Muscle layer of colon (tissue), 2 donors: ENCODE measurements around the gene NLRP5.
"Not testable (repeated sequence)": the region's sequence is repeated elsewhere in the genome, so short reads cannot be mapped to it uniquely, and the experiment has no call there.

Experiments used
- H3K27ac ChIP-seq: one replicate; pipeline ENCODE4 v1.7.0; 2013; ENCODE audit warnings: low read depth, mild to moderate bottlenecking, low read length, moderate library complexity
- H3K27me3 ChIP-seq, 2 donors: one replicate each; pipeline ENCODE4 v1.7.0; 2013; ENCODE audit warnings: low read length in 2 of 2, mild to moderate bottlenecking in 2 of 2; ENCODE audit not compliant: insufficient read depth in 2 of 2, control insufficient read depth in 1 of 2
- H3K36me3 ChIP-seq: one replicate; pipeline ENCODE4 v1.7.0; 2013; ENCODE audit warnings: mild to moderate bottlenecking, low read length; ENCODE audit not compliant: insufficient read depth
- H3K4me1 ChIP-seq: one replicate; pipeline ENCODE4 v1.7.0; 2013; ENCODE audit warnings: mild to moderate bottlenecking, low read length; ENCODE audit not compliant: insufficient read depth
- H3K4me3 ChIP-seq, 2 donors: one replicate each; pipeline ENCODE4 v1.7.0; 2013; ENCODE audit warnings: low read length in 2 of 2, low read depth in 1 of 2, mild to moderate bottlenecking in 1 of 2, moderate library complexity in 1 of 2
- H3K9ac ChIP-seq: one replicate; pipeline ENCODE4 v1.7.0; 2013; ENCODE audit warnings: low read length
- H3K9me3 ChIP-seq: one replicate; pipeline ENCODE4 v1.7.0; 2013; ENCODE audit warnings: mild to moderate bottlenecking, low read length
- donor health status: abdominal sarcoma.
- donor health status: Adenocarcinoma of cecum.

The NLRP5 gene

DNA sequence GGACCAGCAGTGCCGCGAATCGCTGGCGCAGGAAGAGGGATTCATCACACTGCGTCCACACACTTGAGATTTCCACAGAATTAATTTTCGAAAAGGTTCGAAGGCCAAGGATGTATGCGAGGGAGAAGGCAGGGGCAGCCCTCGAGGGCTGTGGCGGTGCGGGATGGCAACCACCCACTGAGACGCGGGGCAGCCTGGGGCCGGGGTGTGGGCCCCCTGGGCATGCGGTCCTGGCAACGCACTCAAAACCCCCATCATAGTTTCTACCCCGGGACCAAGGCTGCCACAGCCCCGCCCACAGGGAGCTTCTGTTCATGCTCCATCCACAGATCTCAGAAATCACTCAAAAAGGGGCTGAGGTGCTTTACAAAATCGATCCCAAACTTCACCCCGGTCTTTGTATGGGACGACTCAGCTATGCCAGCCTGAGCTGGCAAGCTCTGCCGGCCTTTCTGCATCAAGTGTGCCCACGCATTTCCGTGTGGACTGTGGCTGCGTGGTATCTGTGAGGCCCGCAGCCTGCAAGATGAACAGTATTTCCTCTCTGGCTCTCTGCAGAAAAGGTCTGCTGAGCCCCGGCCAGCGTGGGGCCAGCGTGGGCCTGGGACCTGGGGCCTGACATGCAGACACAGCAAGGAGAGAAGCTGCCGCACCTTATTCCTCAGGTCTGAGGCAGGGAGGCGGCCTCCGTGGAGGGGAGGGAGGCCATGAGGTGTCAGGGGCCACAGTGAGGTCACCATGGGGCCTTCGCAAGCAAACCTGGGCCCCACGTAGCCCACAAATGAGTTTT lies 115.4 kb downstream of the NLRP5 start:
- Histone ChIP-seq H3K9ac (no peak overlapping the region), H3K4me1 (peaks cover 14% of the 10 kb centered on the region), H3K36me3 (peaks cover 6% of the 10 kb centered on the region), H3K27me3 (no peaks in the 10 kb centered on the region), H3K9me3 (no peaks in the 10 kb centered on the region), H3K27ac (no peak overlapping the region), H3K4me3 (no peak overlapping the region)

DNA sequence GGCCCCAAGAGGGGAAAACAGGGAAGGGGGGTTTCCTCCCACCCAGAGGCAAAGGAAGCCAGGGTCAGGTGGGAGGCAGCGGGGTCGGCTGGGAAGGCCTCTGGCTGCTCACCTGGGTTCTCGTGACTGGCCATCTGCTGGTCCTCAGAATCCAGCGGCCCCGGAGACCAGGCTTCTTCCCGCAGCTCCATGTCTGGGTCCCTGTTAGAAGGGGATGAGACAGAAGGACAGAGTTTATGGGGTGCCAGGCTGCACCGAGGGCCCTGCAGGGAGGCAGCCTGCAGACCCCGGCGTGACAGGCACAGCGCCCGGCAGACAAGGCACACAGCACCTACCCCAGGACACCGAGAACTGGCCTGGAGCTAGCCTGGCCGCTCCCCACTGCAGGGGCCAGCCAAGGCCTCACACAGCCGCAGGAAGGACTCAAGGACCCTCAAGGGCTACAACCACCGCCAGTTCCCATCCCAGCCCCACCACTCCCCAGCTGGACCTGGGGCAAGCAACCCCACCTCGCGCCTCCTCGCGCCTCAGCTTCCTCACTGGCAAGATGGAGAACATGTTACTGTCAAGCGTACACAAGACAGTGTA lies 116.5 kb downstream of the NLRP5 start:
- Histone ChIP-seq H3K4me1 (peaks cover 18% of the 10 kb centered on the region), H3K9ac (no peak overlapping the region), H3K36me3 (peaks cover 6% of the 10 kb centered on the region), H3K27ac (no peak overlapping the region), H3K4me3 (no peak overlapping the region), H3K9me3 (no peaks in the 10 kb centered on the region), H3K27me3 (no peaks in the 10 kb centered on the region)

DNA sequence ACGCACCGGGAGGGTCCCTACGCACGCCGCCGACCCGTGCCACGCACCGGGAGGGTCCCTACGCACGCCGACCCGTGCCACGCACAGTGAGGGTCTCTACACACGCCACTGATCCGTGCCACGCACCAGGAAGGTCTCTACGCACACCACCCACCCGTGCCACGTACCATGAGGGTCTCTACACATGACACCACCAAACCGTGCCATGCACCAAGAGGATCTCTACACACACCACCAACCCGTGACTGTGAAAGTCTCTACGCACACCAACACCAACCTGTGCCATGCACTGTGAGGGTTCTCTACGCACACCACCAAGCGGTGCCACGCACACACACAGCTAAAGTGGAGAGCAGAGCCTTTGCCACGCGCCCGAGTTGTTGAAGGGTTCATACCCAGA lies 117.8 kb downstream of the NLRP5 start:
- H3K9ac ChIP-seq, result no peak overlapping the region
- peaks cover 31% of the 10 kb centered on the region for H3K4me1 ChIP-seq

DNA sequence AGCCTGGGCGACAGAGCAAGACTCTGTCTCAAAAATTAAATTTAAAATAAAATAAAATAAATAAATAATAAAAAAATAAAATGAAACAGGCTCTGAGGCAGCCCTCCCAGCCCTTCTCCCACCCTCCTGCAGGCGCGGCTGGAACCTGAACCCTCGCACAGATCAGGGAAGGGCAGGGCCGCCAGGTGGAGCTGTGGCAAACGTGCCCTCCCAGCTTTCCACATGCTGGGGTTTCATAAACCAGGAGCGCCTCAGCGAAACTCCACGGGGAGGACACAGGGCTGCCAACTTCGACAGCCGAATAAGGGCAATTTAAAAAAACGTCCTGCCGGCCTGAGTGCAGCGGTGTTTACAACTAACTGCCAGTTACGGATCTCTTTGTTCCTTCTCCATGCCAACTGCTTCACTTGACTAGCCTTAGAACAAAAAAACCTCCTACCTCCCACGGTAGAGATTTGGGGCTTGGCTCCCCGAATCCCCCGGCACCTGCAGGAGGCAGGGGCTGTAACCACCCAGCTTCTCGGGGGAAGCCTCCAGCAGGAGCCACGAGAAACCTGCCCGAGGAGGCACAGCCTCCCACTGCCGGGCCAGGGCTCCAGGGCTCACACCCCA lies 118.6 kb downstream of the NLRP5 start:
- no peaks in the 10 kb centered on the region for H3K27me3 ChIP-seq
- peak overlapping the region; percentile 90 for H3K27ac ChIP-seq
- H3K4me3 ChIP-seq, result peak overlapping the region in 1 of 2 donors; percentile 38
- H3K9ac ChIP-seq, result no peak overlapping the region
- no peaks in the 10 kb centered on the region for H3K9me3 ChIP-seq
- H3K4me1 ChIP-seq, result peaks cover 33% of the 10 kb centered on the region
- peaks cover 6% of the 10 kb centered on the region for H3K36me3 ChIP-seq

More for the DNA sequence above, 117.8 kb downstream of the NLRP5 start:
- Histone ChIP-seq H3K36me3 (peaks cover 6% of the 10 kb centered on the region), H3K27ac (no peak overlapping the region), H3K9me3 (no peaks in the 10 kb centered on the region), H3K27me3 (no peaks in the 10 kb centered on the region), H3K4me3 (no peak overlapping the region)

DNA sequence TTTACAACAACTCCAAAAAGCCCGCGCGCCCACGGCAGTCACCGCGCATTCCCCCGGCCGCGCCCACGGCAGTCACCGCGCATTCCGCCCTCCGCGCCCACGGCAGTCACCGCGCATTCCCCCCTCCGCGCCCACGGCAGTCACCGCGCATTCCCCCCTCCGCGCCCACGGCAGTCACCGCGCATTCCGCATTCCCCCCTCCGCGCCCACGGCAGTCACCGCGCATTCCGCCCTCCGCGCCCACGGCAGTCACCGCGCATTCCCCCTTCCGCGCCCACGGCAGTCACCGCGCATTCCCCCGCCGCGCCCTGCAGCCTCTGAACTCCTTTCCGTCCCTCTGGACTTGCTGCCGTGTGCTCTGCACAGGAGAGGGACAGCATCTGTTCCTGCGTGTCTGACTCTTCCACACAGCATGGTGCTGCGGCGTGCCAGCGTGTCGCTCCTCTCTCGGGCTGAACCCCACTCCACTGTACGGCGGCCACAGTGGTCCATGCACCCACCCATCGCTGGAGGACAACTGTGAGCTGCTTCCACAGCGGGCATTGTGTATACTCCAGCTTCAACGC lies 119.3 kb downstream of the NLRP5 start:
- H3K9ac ChIP-seq, result not testable (repeated sequence)
- H3K4me1 ChIP-seq, result peaks cover 40% of the 10 kb centered on the region
- peak overlapping the region; percentile 90 for H3K27ac ChIP-seq

DNA sequence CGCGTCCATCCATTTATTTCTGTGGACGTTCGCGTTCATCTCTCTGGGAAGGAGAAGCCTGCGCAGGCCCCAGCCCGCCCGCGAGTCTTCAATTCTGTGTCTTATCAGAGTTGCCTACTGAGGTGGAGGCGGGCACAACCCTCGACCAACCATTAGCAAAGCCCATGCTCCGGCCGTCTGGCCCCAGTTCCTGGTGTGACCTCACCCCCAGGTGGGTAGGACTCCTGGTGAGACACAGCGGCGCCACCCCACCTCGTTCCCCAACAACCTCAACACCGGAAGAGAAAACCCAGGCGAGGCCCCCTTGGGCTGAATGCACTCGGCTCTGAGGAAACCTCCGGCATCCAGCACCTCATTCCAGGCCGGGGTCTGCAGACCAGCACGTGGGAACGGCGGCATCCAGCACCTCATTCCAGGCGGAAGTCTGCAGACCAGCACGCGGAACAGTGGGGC lies 119.8 kb downstream of the NLRP5 start:
- H3K27me3 ChIP-seq, result no peaks in the 10 kb centered on the region
- H3K9ac ChIP-seq, result no peak overlapping the region
- no peaks in the 10 kb centered on the region for H3K9me3 ChIP-seq
- no peak overlapping the region for H3K4me3 ChIP-seq
- H3K4me1 ChIP-seq, result peaks cover 45% of the 10 kb centered on the region
- H3K36me3 ChIP-seq, result peaks cover under 1% of the 10 kb centered on the region
- H3K27ac ChIP-seq, result no peak overlapping the region

More for the DNA sequence above, 119.3 kb downstream of the NLRP5 start:
- H3K27me3 ChIP-seq, H3K36me3 ChIP-seq, H3K9me3 ChIP-seq: not testable (repeated sequence)
- peak overlapping the region in 1 of 2 donors; percentile 38 for H3K4me3 ChIP-seq

DNA sequence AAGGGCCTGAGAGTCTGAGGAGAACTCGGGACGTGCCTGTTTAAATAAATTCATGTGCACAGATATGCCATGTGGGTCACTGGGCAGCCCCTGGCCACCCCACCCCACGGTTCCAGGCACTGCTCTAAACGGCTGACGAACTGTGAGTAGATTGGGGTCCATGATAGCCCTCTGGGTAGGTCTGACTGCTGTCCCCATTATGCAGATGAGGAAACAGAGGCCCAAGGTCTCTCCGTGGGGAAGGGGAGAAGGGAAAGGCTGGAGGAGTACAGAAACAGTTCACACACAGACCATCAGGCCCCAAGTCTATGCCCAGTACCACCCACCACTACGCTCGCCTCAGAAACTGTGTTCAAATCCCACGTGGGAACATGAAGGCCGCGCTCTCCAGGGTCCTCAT lies 120.4 kb downstream of the NLRP5 start:
- Histone ChIP-seq H3K9ac (no peak overlapping the region), H3K4me1 (peaks cover 51% of the 10 kb centered on the region), H3K4me3 (no peak overlapping the region), H3K27me3 (no peaks in the 10 kb centered on the region), H3K36me3 (no peaks in the 10 kb centered on the region), H3K27ac (no peak overlapping the region), H3K9me3 (no peaks in the 10 kb centered on the region)

DNA sequence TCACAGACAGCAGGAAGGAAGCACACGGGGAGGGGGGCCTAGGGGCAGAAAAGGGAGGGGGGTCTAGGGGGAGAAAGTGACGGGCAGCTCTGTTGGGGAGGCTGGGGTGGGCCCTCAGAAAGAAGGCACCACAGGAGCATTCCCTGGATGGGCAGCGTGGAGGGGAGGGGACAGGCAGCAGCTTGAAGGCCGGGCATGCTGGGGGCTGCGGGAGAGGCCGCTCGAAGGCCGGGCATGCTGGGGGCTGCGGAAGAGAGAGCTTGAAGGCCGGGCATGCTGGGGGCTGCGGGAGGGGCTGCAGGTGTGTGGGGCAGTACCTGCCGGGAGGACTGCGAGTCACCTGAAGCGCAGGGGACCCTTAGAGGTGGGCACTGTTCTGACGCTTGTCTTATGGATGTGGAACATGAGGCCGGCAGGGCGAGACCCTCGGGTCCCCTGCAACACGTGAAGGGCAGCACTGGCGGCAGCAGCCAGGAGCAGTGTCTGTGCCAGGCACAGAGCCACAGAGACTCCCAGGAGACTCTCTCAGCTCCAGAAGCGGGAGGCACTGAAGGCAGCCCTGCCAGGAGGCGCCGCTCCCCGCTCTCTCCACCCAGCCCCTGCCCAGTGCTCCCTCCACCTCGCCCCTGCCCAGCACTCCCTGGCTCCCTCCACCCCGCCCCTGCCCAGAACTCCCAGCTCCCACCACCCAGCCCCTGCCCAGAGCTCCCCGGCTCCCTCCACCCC lies 121.2 kb downstream of the NLRP5 start:
- no peaks in the 10 kb centered on the region for H3K9me3 ChIP-seq
- H3K4me1 ChIP-seq, result peaks cover 58% of the 10 kb centered on the region
- H3K27ac ChIP-seq, result peak overlapping the region; percentile 32
- no peak overlapping the region for H3K9ac ChIP-seq
- H3K4me3 ChIP-seq, result no peak overlapping the region
- H3K27me3 ChIP-seq, result no peaks in the 10 kb centered on the region
- H3K36me3 ChIP-seq, result no peaks in the 10 kb centered on the region

DNA sequence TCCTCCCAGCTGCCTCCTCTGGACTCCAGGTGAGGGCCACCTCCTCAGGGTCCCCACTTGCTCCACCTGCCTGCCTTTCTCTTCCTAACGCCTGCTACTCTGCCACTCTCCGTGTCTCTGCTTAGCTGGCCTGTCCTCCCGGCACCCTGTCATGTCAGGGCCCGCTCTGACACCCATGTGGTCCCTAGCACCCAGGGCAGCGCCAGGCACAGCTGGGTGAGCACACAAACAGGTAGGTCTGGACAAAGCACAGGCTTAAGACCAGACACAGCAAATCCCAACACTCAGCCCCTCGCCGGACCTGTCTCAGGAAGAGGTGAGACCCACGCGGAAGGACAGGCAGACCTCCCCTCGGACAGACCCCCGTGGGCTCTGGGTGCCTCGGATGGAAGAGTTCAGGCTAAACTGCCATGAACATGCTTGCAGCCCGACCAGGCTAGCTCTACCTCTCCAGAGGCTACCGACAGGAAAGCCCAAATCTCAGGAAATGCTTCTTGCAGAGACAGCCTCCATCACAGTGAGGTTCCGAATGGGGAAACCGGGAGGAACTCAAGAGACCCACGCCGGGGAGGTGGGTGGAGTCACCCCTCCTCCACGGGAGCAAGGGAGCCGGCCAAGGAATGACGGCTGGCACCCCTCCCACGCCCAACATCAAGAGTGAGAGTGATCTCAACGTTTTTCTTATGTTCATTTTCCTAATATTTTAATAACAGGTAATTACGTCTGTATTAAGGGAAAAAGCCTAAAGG lies 122.0 kb downstream of the NLRP5 start:
- Histone ChIP-seq H3K9ac (peak overlapping the region; percentile 44), H3K9me3 (no peaks in the 10 kb centered on the region), H3K36me3 (no peaks in the 10 kb centered on the region), H3K27ac (peak overlapping the region; percentile 65), H3K27me3 (no peaks in the 10 kb centered on the region), H3K4me3 (peak overlapping the region in 1 of 2 donors; percentile 37), H3K4me1 (peaks cover 65% of the 10 kb centered on the region)

DNA sequence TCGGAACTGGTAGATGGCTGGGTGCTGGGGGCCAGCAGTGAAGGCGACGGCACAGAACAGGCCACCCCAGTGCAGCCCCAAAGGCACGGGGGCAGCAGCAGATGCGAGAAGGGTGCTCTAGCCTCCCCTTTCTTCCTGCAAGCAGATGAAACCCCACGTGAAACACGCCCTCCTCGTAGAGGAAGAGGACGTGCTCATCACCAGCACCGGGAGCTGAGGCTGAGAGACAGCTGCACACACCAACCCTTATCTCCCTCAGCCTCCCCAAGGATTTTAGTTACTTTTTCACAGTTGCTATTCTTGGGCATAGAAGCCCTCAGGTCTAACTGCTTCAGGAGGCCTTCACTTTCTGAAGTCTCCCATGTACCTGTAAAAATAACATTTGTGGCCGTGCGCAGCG lies 122.7 kb downstream of the NLRP5 start:
- peak overlapping the region; percentile 65 for H3K27ac ChIP-seq
- peaks cover 65% of the 10 kb centered on the region for H3K4me1 ChIP-seq
- H3K36me3 ChIP-seq, result no peaks in the 10 kb centered on the region
- H3K4me3 ChIP-seq, result peak overlapping the region in 1 of 2 donors; percentile 37
- no peaks in the 10 kb centered on the region for H3K27me3 ChIP-seq
- H3K9ac ChIP-seq, result no peak overlapping the region
- no peaks in the 10 kb centered on the region for H3K9me3 ChIP-seq
